DOHH2 (cell line): Measurements from ENCODE around the gene PAIP1.

ENCODE experiments used
- EZH2phosphoT487 ChIP-seq: fragments of 200-600 bp; sonication (generic); IDR thresholded peaks from 2 replicates; pipeline ENCODE4 v1.6.1; 2017; ENCODE audit warnings: borderline replicate concordance, mild to moderate bottlenecking, antibody characterized with exemption, low read length, moderate library complexity, mixed read lengths
- TF ChIP-seq, protein P1 (sequence below): fragments of 200-600 bp; sonication (generic); IDR thresholded peaks from one replicate; pipeline ENCODE4 v1.5.1; 2014; ENCODE audit warnings: antibody characterized with exemption, mild to moderate bottlenecking, low read depth, low read length; ENCODE audit not compliant: poor library complexity, severe bottlenecking

- TF ChIP-seq, protein P1, sequence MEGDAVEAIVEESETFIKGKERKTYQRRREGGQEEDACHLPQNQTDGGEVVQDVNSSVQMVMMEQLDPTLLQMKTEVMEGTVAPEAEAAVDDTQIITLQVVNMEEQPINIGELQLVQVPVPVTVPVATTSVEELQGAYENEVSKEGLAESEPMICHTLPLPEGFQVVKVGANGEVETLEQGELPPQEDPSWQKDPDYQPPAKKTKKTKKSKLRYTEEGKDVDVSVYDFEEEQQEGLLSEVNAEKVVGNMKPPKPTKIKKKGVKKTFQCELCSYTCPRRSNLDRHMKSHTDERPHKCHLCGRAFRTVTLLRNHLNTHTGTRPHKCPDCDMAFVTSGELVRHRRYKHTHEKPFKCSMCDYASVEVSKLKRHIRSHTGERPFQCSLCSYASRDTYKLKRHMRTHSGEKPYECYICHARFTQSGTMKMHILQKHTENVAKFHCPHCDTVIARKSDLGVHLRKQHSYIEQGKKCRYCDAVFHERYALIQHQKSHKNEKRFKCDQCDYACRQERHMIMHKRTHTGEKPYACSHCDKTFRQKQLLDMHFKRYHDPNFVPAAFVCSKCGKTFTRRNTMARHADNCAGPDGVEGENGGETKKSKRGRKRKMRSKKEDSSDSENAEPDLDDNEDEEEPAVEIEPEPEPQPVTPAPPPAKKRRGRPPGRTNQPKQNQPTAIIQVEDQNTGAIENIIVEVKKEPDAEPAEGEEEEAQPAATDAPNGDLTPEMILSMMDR, result no peak
- TF ChIP-seq EZH2phosphoT487, result no peak
Measured at GRCh38 chr5:43581398-43581797, 24.5 kb upstream of the PAIP1 start.
